HepG2 (cell line): ENCODE results near the gene TMEM170B. TPM values are rescaled to one million over a fixed set of nuclear protein-coding genes. Genes with fewer than 3 reads are reported as not detected.

ENCODE experiments used
- ATAC-seq: fragments of 200-7000 bp; cut with Tn5 transposase; 3 replicates; pipeline ENCODE4 v1.9.1; 2020; ENCODE audit warnings: mild to moderate bottlenecking, moderate library complexity
- BruUV-seq: library from RNA; stranded (reverse); fragments of 400-500 nt; replicated peaks from 2 replicates; lab custom pipeline; 2021; lab: Mats Ljungman, UMichigan
- CTCF ChIA-PET: fragments of 300-600 bp; formaldehyde crosslinking; extraction: SDS; loops from one replicate; lab custom pipeline; 2021; ENCODE audit warnings: low total read pairs, inconsistent platforms, low intra/inter-chr PET ratio; lab: Yijun Ruan, JAX
- POLR2A ChIA-PET: fragments of 350-600 bp; sonication (Branson Sonifier 250); formaldehyde crosslinking; loops from one replicate; lab custom pipeline; 2020; ENCODE audit warnings: antibody characterized with exemption, inconsistent platforms; lab: Yijun Ruan, JAX
- DNase-seq: peaks from one replicate; pipeline ENCODE4 v3.0.0-alpha.2; 2015; ENCODE audit warnings: low spot score
- FAIRE-seq: peaks from 3 replicates; lab custom pipeline; 2011; peaks lifted over from hg19 to GRCh38; lab: Jason Lieb, UNC
- H2AFZ ChIP-seq: one replicate; pipeline ENCODE4 v1.6.1; 2011; ENCODE audit warnings: low read length, inconsistent platforms
- H3K27ac ChIP-seq: fragments of 300-600 bp; 3 replicates; pipeline ENCODE4 v1.8.0; 2011; ENCODE audit warnings: mixed run types, mild to moderate bottlenecking, mixed read lengths, low read length, inconsistent platforms; ENCODE audit not compliant: insufficient read depth; ENCODE audit errors: extremely low read length
- H3K27me3 ChIP-seq, 2 experiments: fragments of 200-600 bp in 1 of 2; 2 replicates in 1 of 2; 3 replicates in 1 of 2; pipeline versions ENCODE4 v1.6.0 to v1.8.0; 2011; ENCODE audit warnings: low read length in 2 of 2, mild to moderate bottlenecking in 2 of 2, moderate library complexity in 2 of 2, inconsistent platforms in 1 of 2; ENCODE audit not compliant: insufficient read depth in 2 of 2, control insufficient read depth in 1 of 2
- H3K36me3 ChIP-seq, 2 experiments: fragments of 200-600 bp in 1 of 2; replicated peaks in 1 of 2; 2 replicates in 1 of 2; 3 replicates in 1 of 2; pipeline versions ENCODE4 v1.5.1 to v1.8.0; 2011; ENCODE audit warnings: low read length in 2 of 2, inconsistent platforms in 1 of 2; ENCODE audit not compliant: insufficient read depth in 2 of 2, control insufficient read depth in 1 of 2
- H3K4me1 ChIP-seq: 2 replicates; pipeline ENCODE4 v1.5.1; 2012; ENCODE audit warnings: low read length, inconsistent platforms; ENCODE audit not compliant: insufficient read depth
- H3K4me2 ChIP-seq: 2 replicates; pipeline ENCODE4 v1.6.0; 2011; ENCODE audit warnings: low read depth, low read length, inconsistent platforms
- H3K4me3 ChIP-seq, 3 experiments: fragments of 200-600 bp in 1 of 3; sonication (generic), shearing (Covaris generic) in 1 of 3; replicated peaks in 1 of 3; 2 replicates each; pipeline ENCODE4 v1.5.1; 2011 to 2016; ENCODE audit warnings: low read length in 3 of 3, inconsistent platforms in 2 of 3, low read depth in 2 of 3, mild to moderate bottlenecking in 2 of 3, control low read depth in 1 of 3, mixed read lengths in 1 of 3; ENCODE audit not compliant: insufficient read depth in 1 of 3
- H3K79me2 ChIP-seq: one replicate; pipeline ENCODE4 v1.6.1; 2011; ENCODE audit warnings: low read length, inconsistent platforms; ENCODE audit not compliant: insufficient read depth
- H3K9ac ChIP-seq: 2 replicates; pipeline ENCODE4 v1.6.0; 2011; ENCODE audit warnings: mild to moderate bottlenecking, low read depth, low read length, inconsistent platforms; ENCODE audit not compliant: insufficient read depth
- H3K9me3 ChIP-seq: 2 replicates; pipeline ENCODE4 v1.5.1; 2012; ENCODE audit warnings: mild to moderate bottlenecking, low read length
- H4K20me1 ChIP-seq: 2 replicates; pipeline ENCODE4 v1.6.0; 2011; ENCODE audit warnings: inconsistent platforms, mild to moderate bottlenecking, low read length, moderate library complexity; ENCODE audit not compliant: insufficient read depth
- MAFK ChIP-seq, 2 experiments: IDR thresholded peaks in 1 of 2; conservative IDR thresholded peaks in 1 of 2; 2 replicates each; pipeline ENCODE4 v1.6.1; 2011; ENCODE audit warnings: improper control_type of control experiment in 2 of 2, low read length in 2 of 2
- NR3C1 ChIP-seq: sonication (generic); formaldehyde crosslinking; IDR thresholded peaks from 2 replicates; pipeline ENCODE4 v1.4.0; 2020; ENCODE audit warnings: missing genetic modification reagents
- TFAP4 ChIP-seq: sonication (generic); IDR thresholded peaks from 2 replicates; pipeline ENCODE4 v1.6.1; 2016; ENCODE audit warnings: low read depth, borderline replicate concordance
- WGBS: methylation state at CpG from one replicate; pipeline ENCODE4 v1.1.6; 2017; ENCODE audit warnings: low lambda C conversion rate; 5-methylcytosine and 5-hydroxymethylcytosine counted together
- in situ Hi-C: cut with HindIII; loops from 2 replicates; pipeline ENCODE4 v1.10.0; 2017; ENCODE audit warnings: low pct_unique_long_range_greater_than_20kb; ENCODE audit not compliant: extremely low pct_ligation_motif_present
- intact Hi-C: fragments of 100-400 bp; cut with micrococcal nuclease; formaldehyde crosslinking; loops from one replicate; pipeline ENCODE4 v1.10.0; 2022; ENCODE audit not compliant: unreplicated experiment
- polyA plus RNA-seq, 8 experiments: library from polyadenylated mRNA; depleted of rRNA in 3 of 8; stranded (reverse) in 7 of 8; unstranded in 1 of 8; fragments of >200 nt; fragmentation: Illumina TruSeq in 4 of 8; extraction: Trizol in 4 of 8; gene quantifications; 2 replicates each; pipeline versions ENCODE4 v1.2.1 to v1.2.3, GENCODE V29; 2011 to 2016; ENCODE audit warnings: low read depth in 4 of 8, missing spikeins in 1 of 8, mixed read lengths in 1 of 8; ENCODE audit not compliant: insufficient read depth in 1 of 8
- total RNA-seq, 5 experiments: library from RNA; depleted of rRNA; stranded (reverse); fragments of >200 nt; fragmentation: Illumina TruSeq; extraction: Trizol; gene quantifications; 2 replicates each; pipeline ENCODE4 v1.2.3, GENCODE V29; 2016; ENCODE audit warnings: low read depth in 1 of 5
- TF ChIP-seq, protein P1 (sequence below), 2 experiments: sonication (generic) in 1 of 2; formaldehyde crosslinking in 1 of 2; IDR thresholded peaks; 2 replicates each; pipeline versions ENCODE4 v1.4.0 to v1.6.1; 2018 to 2020; ENCODE audit warnings: missing genetic modification reagents in 2 of 2, borderline replicate concordance in 1 of 2, low read depth in 1 of 2, mild to moderate bottlenecking in 1 of 2, missing biosample characterization in 1 of 2
- TF ChIP-seq, protein P2 (sequence below): IDR thresholded peaks from 2 replicates; pipeline ENCODE4 v1.6.1; 2018; ENCODE audit warnings: missing genetic modification reagents
- TF ChIP-seq, protein P3 (sequence below): sonication (generic); formaldehyde crosslinking; IDR thresholded peaks from 2 replicates; pipeline ENCODE4 v1.4.0; 2020; ENCODE audit warnings: missing genetic modification reagents

The TMEM170B gene
- total and polyA plus RNA-seq, 2 of the 13 experiments (the other 11 are each of a cell fraction or from before 2014, with no cell fraction given): 3.3 to 9.4 TPM

GRCh38 chr6:11526156-11526505, 11.4 kb upstream of the TMEM170B start:
- H3K4me1 ChIP-seq: no peaks in the 10 kb centered on the region
- intact Hi-C loops (no loop called here), in situ Hi-C loops (no loop called here)
- FAIRE-seq (no peak), ATAC-seq (no peak), DNase-seq (no peak)
- no peaks in the 10 kb centered on the region for H3K9me3 ChIP-seq
- peaks cover 0 to 5% of the 10 kb centered on the region in 2 experiments; a peak in 1 of 5 replicates for H3K27me3 ChIP-seq
- ChIA-PET CTCF (no interaction called here), POLR2A (no interaction called here)
- no peaks in the 10 kb centered on the region for H3K36me3 ChIP-seq
- H2AFZ ChIP-seq: no peak overlapping the region
- H3K27ac ChIP-seq: no peak overlapping the region
- TF ChIP-seq, protein P1, sequence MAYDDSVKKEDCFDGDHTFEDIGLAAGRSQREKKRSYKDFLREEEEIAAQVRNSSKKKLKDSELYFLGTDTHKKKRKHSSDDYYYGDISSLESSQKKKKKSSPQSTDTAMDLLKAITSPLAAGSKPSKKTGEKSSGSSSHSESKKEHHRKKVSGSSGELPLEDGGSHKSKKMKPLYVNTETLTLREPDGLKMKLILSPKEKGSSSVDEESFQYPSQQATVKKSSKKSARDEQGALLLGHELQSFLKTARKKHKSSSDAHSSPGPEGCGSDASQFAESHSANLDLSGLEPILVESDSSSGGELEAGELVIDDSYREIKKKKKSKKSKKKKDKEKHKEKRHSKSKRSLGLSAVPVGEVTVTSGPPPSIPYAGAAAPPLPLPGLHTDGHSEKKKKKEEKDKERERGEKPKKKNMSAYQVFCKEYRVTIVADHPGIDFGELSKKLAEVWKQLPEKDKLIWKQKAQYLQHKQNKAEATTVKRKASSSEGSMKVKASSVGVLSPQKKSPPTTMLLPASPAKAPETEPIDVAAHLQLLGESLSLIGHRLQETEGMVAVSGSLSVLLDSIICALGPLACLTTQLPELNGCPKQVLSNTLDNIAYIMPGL (CRISPR knock-in tag; IDR thresholded peaks at IDR 0.05; ENCODE audit: borderline replicate concordance in 1 of 2, low read depth in 1 of 2): no peak
- TF ChIP-seq, protein P2, sequence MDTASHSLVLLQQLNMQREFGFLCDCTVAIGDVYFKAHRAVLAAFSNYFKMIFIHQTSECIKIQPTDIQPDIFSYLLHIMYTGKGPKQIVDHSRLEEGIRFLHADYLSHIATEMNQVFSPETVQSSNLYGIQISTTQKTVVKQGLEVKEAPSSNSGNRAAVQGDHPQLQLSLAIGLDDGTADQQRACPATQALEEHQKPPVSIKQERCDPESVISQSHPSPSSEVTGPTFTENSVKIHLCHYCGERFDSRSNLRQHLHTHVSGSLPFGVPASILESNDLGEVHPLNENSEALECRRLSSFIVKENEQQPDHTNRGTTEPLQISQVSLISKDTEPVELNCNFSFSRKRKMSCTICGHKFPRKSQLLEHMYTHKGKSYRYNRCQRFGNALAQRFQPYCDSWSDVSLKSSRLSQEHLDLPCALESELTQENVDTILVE (CRISPR knock-in tag): no peak
- TF ChIP-seq, protein P3, sequence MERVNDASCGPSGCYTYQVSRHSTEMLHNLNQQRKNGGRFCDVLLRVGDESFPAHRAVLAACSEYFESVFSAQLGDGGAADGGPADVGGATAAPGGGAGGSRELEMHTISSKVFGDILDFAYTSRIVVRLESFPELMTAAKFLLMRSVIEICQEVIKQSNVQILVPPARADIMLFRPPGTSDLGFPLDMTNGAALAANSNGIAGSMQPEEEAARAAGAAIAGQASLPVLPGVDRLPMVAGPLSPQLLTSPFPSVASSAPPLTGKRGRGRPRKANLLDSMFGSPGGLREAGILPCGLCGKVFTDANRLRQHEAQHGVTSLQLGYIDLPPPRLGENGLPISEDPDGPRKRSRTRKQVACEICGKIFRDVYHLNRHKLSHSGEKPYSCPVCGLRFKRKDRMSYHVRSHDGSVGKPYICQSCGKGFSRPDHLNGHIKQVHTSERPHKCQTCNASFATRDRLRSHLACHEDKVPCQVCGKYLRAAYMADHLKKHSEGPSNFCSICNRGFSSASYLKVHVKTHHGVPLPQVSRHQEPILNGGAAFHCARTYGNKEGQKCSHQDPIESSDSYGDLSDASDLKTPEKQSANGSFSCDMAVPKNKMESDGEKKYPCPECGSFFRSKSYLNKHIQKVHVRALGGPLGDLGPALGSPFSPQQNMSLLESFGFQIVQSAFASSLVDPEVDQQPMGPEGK (CRISPR knock-in tag): no peak
- no peak for TF ChIP-seq TFAP4
- no peak for TF ChIP-seq NR3C1 (CRISPR knock-in tag)
- peak in 1 of 2 experiments; percentile 69; a peak in 3 of 4 replicates for TF ChIP-seq MAFK (conservative IDR thresholded peaks at IDR 0.05 in 1 of 2, IDR thresholded peaks at IDR 0.05 in 1 of 2; ENCODE audit: low read length in 2 of 2)
- 32% methylated on average over 3 of the region's 3 CpGs for WGBS
- H3K4me3 ChIP-seq: no peak overlapping the region
- H3K4me2 ChIP-seq: no peak overlapping the region
- no peak overlapping the region for H3K9ac ChIP-seq
- BruUV-seq: no TSS peak
- no peaks in the 10 kb centered on the region for H4K20me1 ChIP-seq
- H3K79me2 ChIP-seq: no peaks in the 10 kb centered on the region
